WTC11 (cell line): Measurements from ENCODE around the gene NEU2.

Source experiments
- CTCF ChIP-seq: fragments of 200-600 bp; IDR thresholded peaks from 2 replicates; pipeline ENCODE4 v1.8.0; 2022; ENCODE audit warnings: antibody characterized with exemption
- FOXP4 ChIP-seq: sonication (generic); formaldehyde crosslinking; IDR thresholded peaks from 2 replicates; pipeline ENCODE4 v1.8.0; 2022; ENCODE audit warnings: mild to moderate bottlenecking, missing genetic modification reagents
- ZNF423 ChIP-seq: fragments of 250-450 bp; sonication (Bioruptor Pico); IDR thresholded peaks from 2 replicates; pipeline ENCODE4 v2.1.2; 2022; ENCODE audit warnings: mild to moderate bottlenecking, moderate library complexity

GRCh38 chr2:233031556-233032500 lies 644 bp upstream of the NEU2 start:
- TF ChIP-seq CTCF (no peak), FOXP4 (CRISPR knock-in tag) (no peak), ZNF423 (CRISPR knock-in tag) (no peak)
